ENCODE results near the gene REEP3.
"Not testable (repeated sequence)": the region's sequence is repeated elsewhere in the genome, so short reads cannot be mapped to it uniquely, and the experiment has no call there.

REEP3 gene

GRCh38 chr10:63520500-63521415 is at the start of gene REEP3:
TSS of gene REEP3 (plus strand) at chr10:63521401. CDS start at chr10:63521546, 145 bp downstream.
- DNase-seq (ENCODE audit: low read depth in 2 of 2) = peak; percentile 17 to 42

- DNase-seq (ENCODE audit: low read depth in 2 of 2) = no peak
Measured at GRCh38 chr10:63474488-63474887, 46.7 kb upstream of the REEP3 start.

- no peak for DNase-seq (ENCODE audit: low read depth in 2 of 2)
Measured at GRCh38 chr10:63477927-63478326, 43.3 kb upstream of the REEP3 start.

GRCh38 chr10:63478564-63478963 is 42.6 kb upstream of the REEP3 start:
- DNase-seq (ENCODE audit: low read depth in 2 of 2) = no peak

- no peak for DNase-seq (ENCODE audit: low read depth in 2 of 2)
Measured at GRCh38 chr10:63480237-63480636, 41.0 kb upstream of the REEP3 start.

- no peak for DNase-seq (ENCODE audit: low read depth in 2 of 2)
Measured at GRCh38 chr10:63481815-63482421, 39.3 kb upstream of the REEP3 start.

GRCh38 chr10:63483983-63484382 is 37.2 kb upstream of the REEP3 start:
- no peak for DNase-seq (ENCODE audit: low read depth in 2 of 2)

GRCh38 chr10:63487990-63488389 is 33.2 kb upstream of the REEP3 start:
- no peak for DNase-seq (ENCODE audit: low read depth in 2 of 2)

- DNase-seq (ENCODE audit: low read depth in 2 of 2) = no peak
Measured at GRCh38 chr10:63489838-63490237, 31.4 kb upstream of the REEP3 start.

- no peak for DNase-seq (ENCODE audit: low read depth in 2 of 2)
Measured at GRCh38 chr10:63491588-63492316, 29.4 kb upstream of the REEP3 start.

- DNase-seq (ENCODE audit: low read depth in 2 of 2) = not testable (repeated sequence)
Measured at GRCh38 chr10:63492317-63492690, 28.9 kb upstream of the REEP3 start.

GRCh38 chr10:63493004-63493403 is 28.2 kb upstream of the REEP3 start:
- no peak for DNase-seq (ENCODE audit: low read depth in 2 of 2)

- no peak for DNase-seq (ENCODE audit: low read depth in 2 of 2)
Measured at GRCh38 chr10:63494951-63495350, 26.2 kb upstream of the REEP3 start.

- DNase-seq (ENCODE audit: low read depth in 2 of 2) = no peak
Measured at GRCh38 chr10:63496561-63496960, 24.6 kb upstream of the REEP3 start.

- DNase-seq (ENCODE audit: low read depth in 2 of 2) = no peak
Measured at GRCh38 chr10:63497321-63497720, 23.9 kb upstream of the REEP3 start.

GRCh38 chr10:63498665-63499064 is 22.5 kb upstream of the REEP3 start:
- DNase-seq (ENCODE audit: low read depth in 2 of 2) = no peak

GRCh38 chr10:63500551-63500950 is 20.6 kb upstream of the REEP3 start:
- DNase-seq (ENCODE audit: low read depth in 2 of 2) = not testable (repeated sequence)

- DNase-seq (ENCODE audit: low read depth in 2 of 2) = no peak
Measured at GRCh38 chr10:63501954-63502353, 19.2 kb upstream of the REEP3 start.

- DNase-seq (ENCODE audit: low read depth in 2 of 2) = no peak
Measured at GRCh38 chr10:63502832-63503231, 18.4 kb upstream of the REEP3 start.

GRCh38 chr10:63503395-63503794 is 17.8 kb upstream of the REEP3 start:
- no peak for DNase-seq (ENCODE audit: low read depth in 2 of 2)

GRCh38 chr10:63504145-63504881 is 16.9 kb upstream of the REEP3 start:
- DNase-seq (ENCODE audit: low read depth in 2 of 2) = no peak

- DNase-seq (ENCODE audit: low read depth in 2 of 2) = no peak
Measured at GRCh38 chr10:63505562-63505961, 15.6 kb upstream of the REEP3 start.

All from stimulated activated CD4-positive, alpha-beta T cell treated with anti-CD3 and anti-CD28 coated beads, Interleukin-4, amount 100 ng/mL, for 48 hours (primary cell).